T-helper 1 cell treated with Interleukin-12 subunit alpha and Interleukin-12 subunit beta and Interleukin-4 antibody, amounts not matched to agents 30 μg/mL and 1 μg/mL, for 36 hours (primary cell): ENCODE data around the gene TNFRSF25.
"Not testable (repeated sequence)": the region's sequence is repeated elsewhere in the genome, so short reads cannot be mapped to it uniquely, and the experiment has no call there.

Experiments
- H3K27ac Mint-ChIP-seq: one replicate; pipeline ENCODE4 v1.8.0; 2021; ENCODE audit warnings: mild to moderate bottlenecking, mixed read lengths
- H3K27me3 Mint-ChIP-seq: one replicate; pipeline ENCODE4 v1.8.0; 2021; ENCODE audit warnings: low read depth, mixed read lengths
- H3K36me3 Mint-ChIP-seq: one replicate; pipeline ENCODE4 v1.8.0; 2021; ENCODE audit warnings: low read depth, mixed read lengths
- H3K4me1 Mint-ChIP-seq: one replicate; pipeline ENCODE4 v1.8.0; 2021; ENCODE audit warnings: low read depth, mixed read lengths
- H3K4me3 Mint-ChIP-seq: one replicate; pipeline ENCODE4 v1.8.0; 2021; ENCODE audit warnings: mild to moderate bottlenecking, moderate library complexity, mixed read lengths
- H3K9me3 Mint-ChIP-seq: one replicate; pipeline ENCODE4 v1.8.0; 2021; ENCODE audit warnings: mixed read lengths

TNFRSF25 gene

DNA sequence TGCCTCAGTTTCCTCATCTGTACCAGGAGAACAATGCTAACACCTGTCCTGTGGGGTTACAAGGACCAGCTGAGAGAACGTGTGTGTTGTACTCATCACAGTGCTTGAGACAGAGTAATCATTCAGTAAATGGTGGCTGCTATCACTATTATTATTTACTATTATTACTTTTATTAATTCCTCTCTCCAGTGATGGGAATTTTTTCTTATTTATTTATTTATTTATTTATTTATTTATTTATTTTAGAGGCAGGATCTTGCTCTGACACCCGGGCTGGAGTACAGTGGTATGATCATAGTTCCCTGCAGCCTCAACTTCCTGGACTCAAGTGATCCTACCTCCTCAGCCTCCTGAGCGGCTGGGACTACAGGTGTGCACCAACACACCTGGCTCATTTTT lies 29.7 kb downstream of the TNFRSF25 start:
- H3K27me3 Mint-ChIP-seq = peaks cover 38% of the 10 kb centered on the region
- not testable (repeated sequence) for H3K4me1 Mint-ChIP-seq, H3K27ac Mint-ChIP-seq, H3K36me3 Mint-ChIP-seq, H3K4me3 Mint-ChIP-seq, H3K9me3 Mint-ChIP-seq

DNA sequence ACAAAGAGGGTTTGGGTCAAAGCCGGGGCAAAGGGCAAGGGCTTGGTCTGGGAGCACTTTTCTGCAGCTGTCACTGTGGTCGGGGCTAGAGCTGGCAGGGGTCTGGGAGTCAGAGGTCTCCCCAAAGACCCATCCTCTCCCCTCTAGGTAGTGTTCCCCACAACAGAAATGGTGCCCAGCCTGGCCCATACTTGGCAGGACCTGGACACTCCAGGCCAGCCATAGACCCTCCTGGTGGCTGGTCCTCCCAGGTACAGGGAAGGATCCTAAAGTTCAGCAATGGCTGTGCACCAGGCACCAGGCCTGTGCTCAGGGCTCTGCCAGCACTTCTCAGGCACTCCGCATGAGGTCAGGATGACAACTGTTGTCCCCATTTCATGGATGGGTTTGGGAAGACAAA lies 30.4 kb downstream of the TNFRSF25 start:
- Mint-ChIP-seq H3K9me3 (no peaks in the 10 kb centered on the region), H3K36me3 (no peaks in the 10 kb centered on the region), H3K4me3 (no peak overlapping the region), H3K4me1 (peaks cover 8% of the 10 kb centered on the region), H3K27me3 (peaks cover 37% of the 10 kb centered on the region), H3K27ac (no peak overlapping the region)

DNA sequence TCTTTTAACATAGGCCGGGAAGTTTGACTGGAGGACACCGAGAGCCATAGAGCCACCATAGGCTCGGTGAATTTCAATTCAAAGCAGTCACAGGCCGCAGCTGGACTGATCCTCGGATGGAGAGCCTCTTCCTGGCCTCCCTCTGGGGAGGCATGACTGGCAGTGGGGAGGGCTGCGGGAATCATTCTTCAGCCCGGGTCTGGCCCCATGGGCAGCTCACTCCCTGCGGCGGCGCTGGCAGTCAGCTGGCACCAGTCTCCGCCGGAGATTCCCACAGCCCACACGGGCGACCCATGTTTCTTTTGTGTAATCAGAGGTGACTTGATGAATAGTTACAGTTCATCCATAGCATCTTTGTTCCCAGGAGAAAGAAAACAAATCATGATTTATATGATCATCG lies 30.8 kb downstream of the TNFRSF25 start:
- H3K27me3 Mint-ChIP-seq = peaks cover 40% of the 10 kb centered on the region
- H3K4me1 Mint-ChIP-seq = peaks cover 8% of the 10 kb centered on the region
- no peak overlapping the region for H3K27ac Mint-ChIP-seq
- H3K36me3 Mint-ChIP-seq = no peaks in the 10 kb centered on the region
- H3K9me3 Mint-ChIP-seq = no peaks in the 10 kb centered on the region
- H3K4me3 Mint-ChIP-seq = no peak overlapping the region

DNA sequence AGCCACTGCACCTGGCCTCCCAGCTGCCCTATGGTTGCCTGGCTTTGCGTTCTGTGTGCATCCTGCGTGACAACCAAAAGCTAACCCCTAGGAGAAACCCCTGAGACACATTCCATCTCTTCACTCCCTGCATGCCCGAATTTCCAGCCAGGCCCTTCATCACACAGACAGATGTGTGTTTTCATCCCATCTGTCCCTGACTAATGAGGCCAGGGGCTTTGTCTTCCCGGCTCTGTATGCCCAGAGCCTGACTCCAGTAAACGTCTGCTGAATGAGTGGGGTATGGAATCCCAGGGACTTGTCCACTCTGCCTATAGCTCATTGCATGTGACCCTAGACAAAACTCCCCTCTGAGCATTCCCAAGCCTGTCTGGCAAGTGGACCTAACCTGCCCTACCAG lies 31.8 kb downstream of the TNFRSF25 start:
- Mint-ChIP-seq H3K27ac (no peak overlapping the region), H3K27me3 (peaks cover 39% of the 10 kb centered on the region), H3K9me3 (no peaks in the 10 kb centered on the region), H3K4me3 (no peak overlapping the region), H3K4me1 (peaks cover 5% of the 10 kb centered on the region), H3K36me3 (no peaks in the 10 kb centered on the region)

DNA sequence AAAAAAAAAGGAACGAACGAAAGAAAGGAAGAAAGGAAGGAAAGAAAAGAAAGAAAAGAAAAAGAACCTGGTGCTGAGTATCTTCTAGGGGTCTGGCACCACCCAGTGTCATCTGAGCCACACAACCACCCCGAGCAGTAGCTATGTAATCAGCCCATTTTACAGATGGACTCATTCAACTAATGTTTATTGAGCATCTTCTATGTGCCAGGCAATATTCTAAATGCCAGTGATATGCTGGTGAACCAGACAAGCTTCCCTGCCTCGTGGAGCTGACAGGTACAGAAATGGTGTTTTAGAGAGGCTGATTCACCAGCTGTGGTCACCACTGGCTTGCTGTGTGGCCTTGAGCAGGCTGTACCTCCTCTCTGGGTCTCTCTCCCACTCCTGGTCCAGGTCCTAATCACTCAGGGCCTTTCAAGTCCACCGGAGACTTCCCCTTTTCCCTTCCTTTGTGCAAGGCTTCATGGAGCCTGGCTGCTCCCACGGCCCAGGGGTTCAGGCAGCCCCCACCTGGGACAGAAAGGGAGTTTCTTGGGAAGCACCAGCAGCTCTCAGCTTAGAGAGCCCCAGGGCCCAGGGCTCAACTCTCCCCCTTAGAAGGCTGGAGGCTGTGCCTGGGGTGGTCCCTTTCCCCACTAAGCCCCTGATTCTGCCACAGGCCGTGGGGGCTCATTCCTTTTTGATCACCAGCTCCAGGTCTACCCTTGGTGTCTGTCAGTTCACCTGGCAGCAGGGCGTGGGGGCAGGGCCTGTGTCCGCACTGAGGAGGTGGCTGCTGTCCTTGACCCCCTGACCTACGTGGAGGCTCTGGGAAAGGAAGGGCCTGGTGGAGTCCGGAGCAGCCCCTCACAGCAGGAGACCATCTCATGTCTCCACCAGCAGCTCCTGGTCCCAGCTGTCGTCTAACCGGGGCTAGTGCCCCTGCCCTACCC lies 34.1 kb downstream of the TNFRSF25 start:
- peaks cover 32% of the 10 kb centered on the region for H3K27me3 Mint-ChIP-seq
- H3K9me3 Mint-ChIP-seq, H3K36me3 Mint-ChIP-seq, H3K27ac Mint-ChIP-seq, H3K4me3 Mint-ChIP-seq, H3K4me1 Mint-ChIP-seq: not testable (repeated sequence)

GRCh38 chr1:6429660-6430411 lies 36.1 kb downstream of the TNFRSF25 start:
- peaks cover 40% of the 10 kb centered on the region for H3K27me3 Mint-ChIP-seq
- H3K4me3 Mint-ChIP-seq, H3K9me3 Mint-ChIP-seq, H3K36me3 Mint-ChIP-seq, H3K27ac Mint-ChIP-seq, H3K4me1 Mint-ChIP-seq: not testable (repeated sequence)

- not testable (repeated sequence) for H3K27ac Mint-ChIP-seq, H3K4me3 Mint-ChIP-seq, H3K4me1 Mint-ChIP-seq, H3K36me3 Mint-ChIP-seq, H3K9me3 Mint-ChIP-seq
- peaks cover 43% of the 10 kb centered on the region for H3K27me3 Mint-ChIP-seq
Measured at GRCh38 chr1:6428453-6428852, 37.5 kb downstream of the TNFRSF25 start.

GRCh38 chr1:6427441-6428390 lies 38.3 kb downstream of the TNFRSF25 start:
- Mint-ChIP-seq H3K27ac (no peak overlapping the region), H3K9me3 (no peaks in the 10 kb centered on the region), H3K4me3 (no peak overlapping the region), H3K4me1 (peaks cover 5% of the 10 kb centered on the region), H3K36me3 (no peaks in the 10 kb centered on the region), H3K27me3 (peaks cover 48% of the 10 kb centered on the region)

- no peaks in the 10 kb centered on the region for H3K9me3 Mint-ChIP-seq
- H3K27me3 Mint-ChIP-seq = peaks cover 54% of the 10 kb centered on the region
- no peak overlapping the region for H3K27ac Mint-ChIP-seq
- no peak overlapping the region for H3K4me3 Mint-ChIP-seq
- no peaks in the 10 kb centered on the region for H3K36me3 Mint-ChIP-seq
- peaks cover 5% of the 10 kb centered on the region for H3K4me1 Mint-ChIP-seq
Measured at GRCh38 chr1:6426972-6427350, 39.0 kb downstream of the TNFRSF25 start.

DNA sequence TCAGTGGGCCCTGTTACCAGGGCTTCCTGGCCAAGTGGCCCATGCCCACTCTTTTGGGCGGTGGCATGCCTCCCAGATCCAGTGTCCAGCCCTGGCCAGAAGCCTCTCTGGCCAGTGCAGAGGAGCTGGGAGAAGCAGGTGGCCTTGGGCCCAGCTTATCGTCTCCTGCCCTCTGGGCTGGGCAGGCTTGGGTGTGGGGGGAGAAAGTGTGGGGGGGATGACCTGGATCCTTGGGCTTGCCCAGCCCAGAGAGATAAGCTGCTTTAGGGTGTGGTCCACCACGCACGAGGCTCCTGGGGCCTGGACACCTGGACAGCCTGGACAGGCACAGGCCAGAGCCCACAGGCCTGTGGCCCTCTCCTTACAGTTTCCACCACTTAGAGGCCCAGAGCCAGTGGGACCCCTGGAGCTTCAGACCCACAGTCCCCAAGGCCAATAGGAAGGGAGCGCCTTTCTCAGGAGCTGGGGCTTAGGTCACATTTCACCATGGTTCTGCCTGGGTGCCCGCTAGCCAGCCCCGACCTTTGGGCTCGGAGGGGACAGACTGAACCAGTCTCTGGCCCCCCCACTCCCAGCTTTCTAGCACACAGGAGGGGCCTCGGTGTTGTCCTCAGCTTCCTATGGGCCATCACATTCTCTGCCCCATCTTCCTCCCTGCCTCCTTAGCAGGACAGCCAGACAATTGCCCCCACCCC lies 39.5 kb downstream of the TNFRSF25 start:
- H3K4me3 Mint-ChIP-seq = no peak overlapping the region
- H3K36me3 Mint-ChIP-seq = no peaks in the 10 kb centered on the region
- H3K4me1 Mint-ChIP-seq = peaks cover 9% of the 10 kb centered on the region
- H3K27me3 Mint-ChIP-seq = peaks cover 56% of the 10 kb centered on the region
- H3K27ac Mint-ChIP-seq = no peak overlapping the region
- H3K9me3 Mint-ChIP-seq = no peaks in the 10 kb centered on the region

GRCh38 chr1:6425658-6426057 lies 40.3 kb downstream of the TNFRSF25 start:
- peaks cover 13% of the 10 kb centered on the region for H3K4me1 Mint-ChIP-seq
- no peak overlapping the region for H3K4me3 Mint-ChIP-seq
- peaks cover 59% of the 10 kb centered on the region for H3K27me3 Mint-ChIP-seq
- no peaks in the 10 kb centered on the region for H3K9me3 Mint-ChIP-seq
- no peaks in the 10 kb centered on the region for H3K36me3 Mint-ChIP-seq
- no peak overlapping the region for H3K27ac Mint-ChIP-seq

DNA sequence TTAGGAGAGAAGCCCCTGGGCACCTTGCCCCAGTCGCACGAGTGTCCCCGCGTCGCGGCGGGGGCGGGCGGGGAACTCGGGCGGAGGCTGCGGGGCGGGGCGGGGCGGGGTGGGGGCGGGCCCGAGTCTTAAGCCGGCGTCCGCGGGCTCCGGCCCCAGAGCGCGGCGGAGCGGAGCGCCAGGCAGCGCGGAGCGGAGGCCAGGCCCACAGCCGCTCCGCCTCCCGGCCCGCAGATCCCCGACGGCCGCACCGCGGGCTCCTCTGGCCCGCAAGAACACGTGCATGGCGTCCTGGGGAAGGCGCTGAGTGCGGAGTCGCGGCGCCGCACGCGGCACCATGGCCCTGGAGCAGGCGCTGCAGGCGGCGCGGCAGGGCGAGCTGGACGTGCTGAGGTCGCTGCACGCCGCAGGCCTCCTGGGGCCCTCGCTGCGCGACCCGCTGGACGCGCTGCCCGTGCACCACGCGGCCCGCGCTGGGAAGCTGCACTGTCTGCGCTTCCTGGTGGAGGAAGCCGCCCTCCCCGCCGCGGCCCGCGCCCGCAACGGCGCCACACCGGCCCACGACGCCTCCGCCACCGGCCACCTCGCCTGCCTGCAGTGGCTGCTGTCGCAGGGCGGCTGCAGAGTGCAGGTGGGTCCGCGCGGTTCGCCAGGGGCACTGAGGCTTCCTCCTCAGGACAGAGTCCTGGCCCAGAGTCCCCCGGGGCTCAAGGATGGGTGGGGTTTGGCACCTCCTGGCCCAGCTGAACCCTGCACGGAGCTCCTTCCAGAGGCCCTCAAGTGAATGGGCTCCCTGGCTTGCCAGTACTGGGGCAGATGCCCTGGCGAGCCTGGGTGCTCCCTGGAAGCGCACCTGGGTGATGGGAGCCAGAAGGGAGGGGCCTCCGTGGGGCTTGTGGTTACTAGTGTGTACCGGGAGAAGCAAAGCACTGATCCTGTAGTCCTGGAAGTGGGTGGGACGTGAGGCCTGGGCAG lies 41.1 kb downstream of the TNFRSF25 start, which contains the start of gene ESPN:
TSS of gene ESPN (plus strand) at position 158 of the 975 bp plus-strand sequence. CDS start at position 338, 180 bp downstream.
- peaks cover 13% of the 10 kb centered on the region for H3K4me1 Mint-ChIP-seq
- no peak within 1 kb of the TSS for H3K27ac Mint-ChIP-seq
- H3K9me3 Mint-ChIP-seq = no peaks in the 10 kb centered on the region
- no peaks in the 10 kb centered on the region for H3K36me3 Mint-ChIP-seq
- H3K4me3 Mint-ChIP-seq = peak within 1 kb of the TSS; percentile 31
- H3K27me3 Mint-ChIP-seq = peaks cover 58% of the 10 kb centered on the region

- no peaks in the 10 kb centered on the region for H3K36me3 Mint-ChIP-seq
- peak overlapping the region; percentile 31 for H3K4me3 Mint-ChIP-seq
- no peak overlapping the region for H3K27ac Mint-ChIP-seq
- H3K4me1 Mint-ChIP-seq = peaks cover 13% of the 10 kb centered on the region
- no peaks in the 10 kb centered on the region for H3K9me3 Mint-ChIP-seq
- H3K27me3 Mint-ChIP-seq = peaks cover 58% of the 10 kb centered on the region
Measured at GRCh38 chr1:6424000-6424565, 41.9 kb downstream of the TNFRSF25 start.
